ENCODE data around the gene NANOS2. TPM values are rescaled to one million over a fixed set of nuclear protein-coding genes. Genes with fewer than 3 reads are reported as not detected.

NANOS2 gene
- total and polyA plus RNA-seq, 2 donors from 2014 or later = not detected

GRCh38 chr19:45952686-45953505, 38.3 kb upstream of the NANOS2 start:
- FAIRE-seq (no peak), DNase-seq (peak; percentile 67 to 84 (median 79))
- H3K4me3 ChIP-seq (ENCODE audit: low read length in 3 of 3) = no peak overlapping the region
- intact Hi-C loops (cut with DNase I) = no loop called here
- TF ChIP-seq CTCF (IDR thresholded peaks at IDR 0.05; ENCODE audit: borderline replicate concordance, extremely low read depth, insufficient read depth) = no peak
- H3K9ac ChIP-seq (ENCODE audit: low read length in 3 of 3) = no peak overlapping the region
- no peaks in the 10 kb centered on the region for H3K36me3 ChIP-seq (ENCODE audit: control insufficient read depth in 2 of 3, insufficient read depth in 3 of 3, low read length in 3 of 3)
- H3K27ac ChIP-seq (ENCODE audit: low read depth in 2 of 2, low read length in 2 of 2) = no peak overlapping the region
- peaks cover 0 to 4% (median 0%) of the 10 kb centered on the region in 3 donors for H3K9me3 ChIP-seq (ENCODE audit: control insufficient read depth in 2 of 3, insufficient read depth in 1 of 3, low read length in 3 of 3)
- H3K27me3 ChIP-seq (ENCODE audit: control insufficient read depth, insufficient read depth, low read length) = no peaks in the 10 kb centered on the region
- peaks cover 0 to 14% (median 0%) of the 10 kb centered on the region in 3 donors for H3K4me1 ChIP-seq (ENCODE audit: control insufficient read depth in 2 of 3, insufficient read depth in 2 of 3, low read depth in 1 of 3, low read length in 3 of 3)

- peaks cover 0 to 14% (median 0%) of the 10 kb centered on the region in 3 donors for H3K4me1 ChIP-seq (ENCODE audit: control insufficient read depth in 2 of 3, insufficient read depth in 2 of 3, low read depth in 1 of 3, low read length in 3 of 3)
- peaks cover 0 to 4% (median 0%) of the 10 kb centered on the region in 3 donors for H3K9me3 ChIP-seq (ENCODE audit: control insufficient read depth in 2 of 3, insufficient read depth in 1 of 3, low read length in 3 of 3)
- TF ChIP-seq CTCF (IDR thresholded peaks at IDR 0.05; ENCODE audit: borderline replicate concordance, extremely low read depth, insufficient read depth) = no peak
- H3K27me3 ChIP-seq (ENCODE audit: control insufficient read depth, insufficient read depth, low read length) = no peaks in the 10 kb centered on the region
- FAIRE-seq (no peak), DNase-seq (no peak)
- intact Hi-C loops (cut with DNase I) = no loop called here
- no peak overlapping the region for H3K9ac ChIP-seq (ENCODE audit: low read length in 3 of 3)
- no peak overlapping the region for H3K27ac ChIP-seq (ENCODE audit: low read depth in 2 of 2, low read length in 2 of 2)
- no peaks in the 10 kb centered on the region for H3K36me3 ChIP-seq (ENCODE audit: control insufficient read depth in 2 of 3, insufficient read depth in 3 of 3, low read length in 3 of 3)
- H3K4me3 ChIP-seq (ENCODE audit: low read length in 3 of 3) = no peak overlapping the region
Observed at GRCh38 chr19:45952341-45952685, 37.7 kb upstream of the NANOS2 start.

- H3K4me3 ChIP-seq (ENCODE audit: low read length in 3 of 3) = no peak overlapping the region
- peaks cover 0 to 2% (median 0%) of the 10 kb centered on the region in 3 donors for H3K4me1 ChIP-seq (ENCODE audit: control insufficient read depth in 2 of 3, insufficient read depth in 2 of 3, low read depth in 1 of 3, low read length in 3 of 3)
- intact Hi-C loops (cut with DNase I) = no loop called here
- no peak for FAIRE-seq
- DNase-seq = no peak
- H3K9me3 ChIP-seq (ENCODE audit: control insufficient read depth in 2 of 3, insufficient read depth in 1 of 3, low read length in 3 of 3) = no peaks in the 10 kb centered on the region
- no peaks in the 10 kb centered on the region for H3K36me3 ChIP-seq (ENCODE audit: control insufficient read depth in 2 of 3, insufficient read depth in 3 of 3, low read length in 3 of 3)
- no peak overlapping the region for H3K27ac ChIP-seq (ENCODE audit: low read depth in 2 of 2, low read length in 2 of 2)
- no peak overlapping the region for H3K9ac ChIP-seq (ENCODE audit: low read length in 3 of 3)
- H3K27me3 ChIP-seq (ENCODE audit: control insufficient read depth, insufficient read depth, low read length) = no peaks in the 10 kb centered on the region
- no peak for TF ChIP-seq CTCF (IDR thresholded peaks at IDR 0.05; ENCODE audit: borderline replicate concordance, extremely low read depth, insufficient read depth)
Observed at GRCh38 chr19:45947926-45948325, 33.3 kb upstream of the NANOS2 start.
